HEK293 (cell line): ENCODE data around the gene SELENOO.

Experiments
- CTCF ChIA-PET: fragments of 350-600 bp; formaldehyde crosslinking; extraction: SDS; loops from one replicate; lab custom pipeline; 2021; ENCODE audit warnings: antibody characterized with exemption; lab: Yijun Ruan, JAX
- POLR2A ChIA-PET: fragments of 300-600 bp; formaldehyde crosslinking; extraction: SDS; loops from one replicate; lab custom pipeline; 2020; ENCODE audit warnings: antibody characterized with exemption, inconsistent platforms; lab: Yijun Ruan, JAX
- H3K27ac ChIP-seq: fragments of 200-500 bp; sonication (Bioruptor generic); 2 replicates; pipeline ENCODE4 v1.5.1; 2014; ENCODE audit warnings: low read depth, low read length, control low read depth, inconsistent platforms; ENCODE audit errors: extremely low read depth
- H3K36me3 ChIP-seq, 2 experiments: fragments of 200-500 bp in 1 of 2; sonication (Bioruptor generic) in 1 of 2; 1 replicate in 1 of 2; 2 replicates in 1 of 2; pipeline ENCODE4 v1.5.1; 2014 to 2017; ENCODE audit warnings: inconsistent platforms in 2 of 2, low read length in 2 of 2; ENCODE audit not compliant: control insufficient read depth in 2 of 2, insufficient read depth in 1 of 2
- H3K4me1 ChIP-seq: fragments of 200-500 bp; sonication (Bioruptor generic); 2 replicates; pipeline ENCODE4 v1.5.1; 2014; ENCODE audit warnings: mild to moderate bottlenecking, low read length, inconsistent platforms; ENCODE audit not compliant: control insufficient read depth, insufficient read depth
- H3K4me3 ChIP-seq: 2 replicates; pipeline ENCODE4 v1.5.1; 2011; ENCODE audit warnings: low read depth, mild to moderate bottlenecking, control low read depth, low read length, moderate library complexity
- H3K9me3 ChIP-seq: fragments of 200-500 bp; sonication (Bioruptor generic); 2 replicates; pipeline ENCODE4 v1.5.1; 2014; ENCODE audit warnings: low read depth, low read length, inconsistent platforms; ENCODE audit not compliant: control insufficient read depth, insufficient read depth
- GFI1B ChIP-seq: fragments of 450-650 bp; formaldehyde crosslinking; IDR thresholded peaks from 2 replicates; pipeline ENCODE4 v1.5.1; 2016; ENCODE audit warnings: missing biosample characterization, missing genetic modification characterization
- GLI2 ChIP-seq: fragments of 450-650 bp; formaldehyde crosslinking; IDR thresholded peaks from 2 replicates; pipeline ENCODE4; 2017; ENCODE audit warnings: missing biosample characterization, missing genetic modification characterization, low read depth, borderline replicate concordance
- GLIS2 ChIP-seq: fragments of 450-650 bp; formaldehyde crosslinking; IDR thresholded peaks from 2 replicates; pipeline ENCODE4 v1.5.1; 2016; ENCODE audit warnings: missing biosample characterization, missing genetic modification characterization
- KLF1 ChIP-seq: fragments of 450-650 bp; formaldehyde crosslinking; IDR thresholded peaks from 2 replicates; pipeline ENCODE4 v1.5.1; 2016; ENCODE audit warnings: missing biosample characterization, missing genetic modification characterization
- KLF7 ChIP-seq: fragments of 450-650 bp; formaldehyde crosslinking; IDR thresholded peaks from 2 replicates; pipeline ENCODE4 v1.5.1; 2016; ENCODE audit warnings: missing biosample characterization, missing genetic modification characterization, borderline replicate concordance
- OVOL3 ChIP-seq: fragments of 450-650 bp; formaldehyde crosslinking; IDR thresholded peaks from 2 replicates; pipeline ENCODE4 v1.5.1; 2016; ENCODE audit warnings: missing biosample characterization, missing genetic modification characterization
- RBAK ChIP-seq: fragments of 450-650 bp; formaldehyde crosslinking; IDR thresholded peaks from 2 replicates; pipeline ENCODE4 v1.5.1; 2016; ENCODE audit warnings: missing biosample characterization, missing genetic modification characterization
- SP2 ChIP-seq: fragments of 450-650 bp; formaldehyde crosslinking; IDR thresholded peaks from 2 replicates; pipeline ENCODE4 v1.5.1; 2016; ENCODE audit warnings: missing biosample characterization, missing genetic modification characterization
- SP7 ChIP-seq: fragments of 450-650 bp; formaldehyde crosslinking; IDR thresholded peaks from 2 replicates; pipeline ENCODE4 v1.5.1; 2016; ENCODE audit warnings: missing biosample characterization, missing genetic modification characterization
- TRIM28 ChIP-seq: IDR thresholded peaks from 2 replicates; pipeline ENCODE4 v1.6.1; 2011; ENCODE audit warnings: low read length, control low read depth, borderline replicate concordance
- ZBTB20 ChIP-seq: fragments of 450-650 bp; formaldehyde crosslinking; IDR thresholded peaks from 2 replicates; pipeline ENCODE4 v1.5.1; 2016; ENCODE audit warnings: missing biosample characterization, missing genetic modification characterization
- ZFP37 ChIP-seq: fragments of 450-650 bp; formaldehyde crosslinking; IDR thresholded peaks from 2 replicates; pipeline ENCODE4 v1.5.1; 2016; ENCODE audit warnings: missing biosample characterization, missing genetic modification characterization
- ZFP69B ChIP-seq: fragments of 450-650 bp; formaldehyde crosslinking; IDR thresholded peaks from 2 replicates; pipeline ENCODE4 v1.5.1; 2016; ENCODE audit warnings: missing biosample characterization, missing genetic modification characterization
- ZIC2 ChIP-seq: fragments of 450-650 bp; formaldehyde crosslinking; IDR thresholded peaks from 2 replicates; pipeline ENCODE4 v1.5.1; 2016; ENCODE audit warnings: missing biosample characterization, missing genetic modification characterization
- ZNF146 ChIP-seq: fragments of 450-650 bp; formaldehyde crosslinking; IDR thresholded peaks from 2 replicates; pipeline ENCODE4 v1.5.1; 2016; ENCODE audit warnings: missing biosample characterization, missing genetic modification characterization
- ZNF221 ChIP-seq: fragments of 450-650 bp; formaldehyde crosslinking; IDR thresholded peaks from 2 replicates; pipeline ENCODE4 v1.5.1; 2017; ENCODE audit warnings: missing biosample characterization, missing genetic modification characterization, borderline replicate concordance
- ZNF23 ChIP-seq: fragments of 450-650 bp; formaldehyde crosslinking; IDR thresholded peaks from 2 replicates; pipeline ENCODE4 v1.5.1; 2016; ENCODE audit warnings: missing biosample characterization, missing genetic modification characterization, borderline replicate concordance
- ZNF266 ChIP-seq: fragments of 450-650 bp; formaldehyde crosslinking; IDR thresholded peaks from 2 replicates; pipeline ENCODE4 v1.5.1; 2016; ENCODE audit warnings: missing biosample characterization, missing genetic modification characterization, low read depth
- ZNF362 ChIP-seq: fragments of 450-650 bp; formaldehyde crosslinking; IDR thresholded peaks from 2 replicates; pipeline ENCODE4 v1.5.1; 2016; ENCODE audit warnings: missing biosample characterization, missing genetic modification characterization
- ZNF473 ChIP-seq: fragments of 450-650 bp; formaldehyde crosslinking; IDR thresholded peaks from 2 replicates; pipeline ENCODE4 v1.5.1; 2017; ENCODE audit warnings: missing biosample characterization, missing genetic modification characterization
- ZNF521 ChIP-seq: fragments of 450-650 bp; formaldehyde crosslinking; IDR thresholded peaks from 2 replicates; pipeline ENCODE4 v1.5.1; 2017; ENCODE audit warnings: missing biosample characterization, mild to moderate bottlenecking, missing genetic modification characterization
- ZNF530 ChIP-seq: fragments of 450-650 bp; formaldehyde crosslinking; IDR thresholded peaks from 2 replicates; pipeline ENCODE4 v1.5.1; 2016; ENCODE audit warnings: low read depth, missing biosample characterization, missing genetic modification characterization
- ZNF596 ChIP-seq: fragments of 450-650 bp; IDR thresholded peaks from 2 replicates; pipeline ENCODE4 v1.5.0; 2018; ENCODE audit warnings: missing biosample characterization, mild to moderate bottlenecking, missing genetic modification characterization, moderate library complexity
- ZNF621 ChIP-seq: fragments of 450-650 bp; formaldehyde crosslinking; IDR thresholded peaks from 2 replicates; pipeline ENCODE4 v1.5.1; 2017; ENCODE audit warnings: missing biosample characterization, missing genetic modification characterization
- ZNF623 ChIP-seq: fragments of 450-650 bp; formaldehyde crosslinking; IDR thresholded peaks from 2 replicates; pipeline ENCODE4 v1.5.1; 2016; ENCODE audit warnings: missing biosample characterization, missing genetic modification characterization
- ZNF639 ChIP-seq: fragments of 450-650 bp; formaldehyde crosslinking; IDR thresholded peaks from 2 replicates; pipeline ENCODE4 v1.5.1; 2016; ENCODE audit warnings: missing biosample characterization, missing genetic modification characterization
- ZNF660 ChIP-seq: fragments of 450-650 bp; IDR thresholded peaks from 2 replicates; pipeline ENCODE4 v1.5.1; 2018; ENCODE audit warnings: missing biosample characterization, mild to moderate bottlenecking, missing genetic modification characterization
- ZNF670 ChIP-seq: fragments of 450-650 bp; formaldehyde crosslinking; IDR thresholded peaks from 2 replicates; pipeline ENCODE4 v1.5.1; 2016; ENCODE audit warnings: missing biosample characterization, missing genetic modification characterization, low read depth
- ZNF776 ChIP-seq: fragments of 450-650 bp; formaldehyde crosslinking; IDR thresholded peaks from 2 replicates; pipeline ENCODE4 v1.5.0; 2017; ENCODE audit warnings: missing biosample characterization, missing genetic modification characterization, borderline replicate concordance
- ZSCAN23 ChIP-seq: fragments of 450-650 bp; formaldehyde crosslinking; IDR thresholded peaks from 2 replicates; pipeline ENCODE4 v1.5.1; 2016; ENCODE audit warnings: missing biosample characterization, missing genetic modification characterization
- TF ChIP-seq, protein P1 (sequence below): fragments of 450-650 bp; formaldehyde crosslinking; IDR thresholded peaks from 2 replicates; pipeline ENCODE4 v1.5.1; 2016; ENCODE audit warnings: missing biosample characterization, missing genetic modification characterization

SELENOO gene

GRCh38 chr22:50171319-50171964 is 29.4 kb upstream of the SELENOO start (continued):
- TF ChIP-seq ZNF639 (no peak), KLF1 (tag by site-specific recombination) (peak; percentile 66), ZNF596 (tag by site-specific recombination) (no peak), ZNF623 (tag by site-specific recombination) (no peak), ZNF621 (no peak), ZFP69B (tag by site-specific recombination) (no peak), TRIM28 (no peak), ZNF670 (no peak), GLIS2 (tag by site-specific recombination) (peak; percentile 69), OVOL3 (no peak), ZNF221 (tag by site-specific recombination) (no peak), ZIC2 (peak; percentile 48; the same call in 1 of the 2 replicates), ZNF362 (no peak), RBAK (tag by site-specific recombination) (no peak), ZBTB20 (peak; percentile 21; the same call in 1 of the 2 replicates), ZNF660 (tag by site-specific recombination) (no peak), ZSCAN23 (no peak), ZNF521 (tag by site-specific recombination) (no peak), SP2 (tag by site-specific recombination) (no peak), ZNF473 (tag by site-specific recombination) (no peak), ZNF266 (tag by site-specific recombination) (no peak), GFI1B (tag by site-specific recombination) (no peak), KLF7 (tag by site-specific recombination) (no peak)
- TF ChIP-seq, protein P1, sequence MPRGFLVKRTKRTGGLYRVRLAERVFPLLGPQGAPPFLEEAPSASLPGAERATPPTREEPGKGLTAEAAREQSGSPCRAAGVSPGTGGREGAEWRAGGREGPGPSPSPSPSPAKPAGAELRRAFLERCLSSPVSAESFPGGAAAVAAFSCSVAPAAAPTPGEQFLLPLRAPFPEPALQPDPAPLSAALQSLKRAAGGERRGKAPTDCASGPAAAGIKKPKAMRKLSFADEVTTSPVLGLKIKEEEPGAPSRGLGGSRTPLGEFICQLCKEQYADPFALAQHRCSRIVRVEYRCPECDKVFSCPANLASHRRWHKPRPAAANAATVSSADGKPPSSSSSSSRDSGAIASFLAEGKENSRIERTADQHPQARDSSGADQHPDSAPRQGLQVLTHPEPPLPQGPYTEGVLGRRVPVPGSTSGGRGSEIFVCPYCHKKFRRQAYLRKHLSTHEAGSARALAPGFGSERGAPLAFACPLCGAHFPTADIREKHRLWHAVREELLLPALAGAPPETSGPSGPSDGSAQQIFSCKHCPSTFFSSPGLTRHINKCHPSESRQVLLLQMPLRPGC (tag by site-specific recombination), result no peak

GRCh38 chr22:50171965-50172421 is 28.8 kb upstream of the SELENOO start:
- ChIA-PET POLR2A (interaction anchor here (0.9 kb wide), 1 partner anchor 28 kb away, joined by 5 read pairs; no protein-coding TSS in a partner anchor), CTCF (no interaction called here)
- Histone ChIP-seq H3K4me1 (no peaks in the 10 kb centered on the region), H3K4me3 (no peak overlapping the region), H3K36me3 (peaks cover 0 to 1% of the 10 kb centered on the region in 2 experiments; a peak in 1 of 3 replicates), H3K9me3 (no peaks in the 10 kb centered on the region), H3K27ac (no peak overlapping the region)
- TF ChIP-seq ZFP37 (tag by site-specific recombination) (no peak), ZNF146 (no peak), ZIC2 (peak; percentile 64), ZNF776 (tag by site-specific recombination) (no peak), ZNF23 (tag by site-specific recombination) (no peak), ZNF530 (tag by site-specific recombination) (no peak), GLI2 (tag by site-specific recombination) (no peak), SP7 (tag by site-specific recombination) (no peak)
